Stimulated activated CD8-positive, alpha-beta memory T cell treated with anti-CD3 and anti-CD28 coated beads, Interleukin-7, amount 100 ng/mL, for 4 hours (primary cell): ENCODE results near the gene MYH6.

Experiments used
- DNase-seq, 2 donors: peaks; one replicate each; pipeline ENCODE4 v3.0.0-alpha.2; 2020; ENCODE audit warnings: low read depth in 2 of 2

MYH6 gene

GRCh38 chr14:23377573-23378563, 30.2 kb downstream of the MYH6 start:
- no peak for DNase-seq

GRCh38 chr14:23377198-23377550, 30.9 kb downstream of the MYH6 start:
- no peak for DNase-seq

GRCh38 chr14:23376482-23377197, 31.4 kb downstream of the MYH6 start, which contains the start of gene CMTM5:
Gene CMTM5, plus strand, starts transcription at chr14:23377046. Its CDS starts 206 bp downstream, at chr14:23377252.
- DNase-seq: no peak

- DNase-seq: no peak
These were observed 32.4 kb downstream of the MYH6 start for GRCh38 chr14:23375527-23376251.

GRCh38 chr14:23373041-23373440, 35.0 kb downstream of the MYH6 start:
- DNase-seq: no peak

GRCh38 chr14:23372509-23372908, 35.6 kb downstream of the MYH6 start, which contains the start of gene IL25:
Gene IL25, plus strand, starts transcription at chr14:23372809.
- no peak for DNase-seq

GRCh38 chr14:23371865-23372264, 36.2 kb downstream of the MYH6 start:
- DNase-seq: no peak

GRCh38 chr14:23370221-23370620, 37.9 kb downstream of the MYH6 start:
- no peak for DNase-seq

GRCh38 chr14:23366426-23366921, 41.6 kb downstream of the MYH6 start:
- DNase-seq: no peak

GRCh38 chr14:23365732-23366425, 42.2 kb downstream of the MYH6 start:
- DNase-seq: no peak

GRCh38 chr14:23365036-23365731, 42.9 kb downstream of the MYH6 start, which contains the start of gene EFS:
Gene EFS, minus strand, starts transcription at chr14:23365172. Its CDS starts 147 bp downstream, at chr14:23365025.
- no peak for DNase-seq

- DNase-seq: no peak
These were observed 43.7 kb downstream of the MYH6 start for GRCh38 chr14:23364164-23365035.

GRCh38 chr14:23362200-23362599, 45.9 kb downstream of the MYH6 start:
- DNase-seq: no peak

- DNase-seq: no peak
These were observed 46.3 kb downstream of the MYH6 start for GRCh38 chr14:23361763-23362162.

- no peak for DNase-seq
These were observed 46.8 kb downstream of the MYH6 start for GRCh38 chr14:23361320-23361719.

GRCh38 chr14:23360496-23360895, 47.6 kb downstream of the MYH6 start:
- DNase-seq: no peak

GRCh38 chr14:23359722-23360447, 48.2 kb downstream of the MYH6 start:
- no peak for DNase-seq

GRCh38 chr14:23359167-23359626, 48.9 kb downstream of the MYH6 start:
- DNase-seq: no peak
